GM20431 (cell line): ENCODE data around the gene ALS2.

ENCODE experiments used
- in situ Hi-C: fragments of 300-500 bp; cut with MseI, MboI; formaldehyde crosslinking; loops from one replicate; pipeline ENCODE4 v1.15.0; 2020; ENCODE audit warnings: low sequenced_read_pairs; ENCODE audit not compliant: unreplicated experiment

The ALS2 gene

DNA sequence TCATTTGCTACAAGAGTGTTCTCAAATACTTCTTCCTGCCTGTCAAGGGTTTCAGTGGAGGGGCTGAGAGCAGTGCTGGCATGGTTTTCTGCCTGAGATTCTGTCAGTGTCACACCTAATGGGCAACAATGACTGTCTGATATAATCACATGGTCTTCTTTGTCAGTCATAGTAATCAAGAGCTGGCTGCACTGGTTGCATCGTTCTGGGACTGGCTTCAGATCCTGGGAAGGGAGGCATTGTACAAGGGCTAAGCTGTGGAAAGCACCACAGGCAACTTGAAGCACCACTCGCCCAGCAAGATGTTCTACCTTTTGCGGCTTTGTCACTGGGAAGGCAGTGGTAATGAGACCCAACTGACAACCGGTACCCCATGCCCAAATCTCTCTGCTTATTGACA lies 19.6 kb downstream of the ALS2 start:
- in situ Hi-C loops: no loop called here

GRCh38 chr2:201759567-201759966 lies 21.2 kb downstream of the ALS2 start:
- in situ Hi-C loops: no loop called here

- in situ Hi-C loops: no loop called here
These were observed 21.9 kb downstream of the ALS2 start for GRCh38 chr2:201758873-201759272.

DNA sequence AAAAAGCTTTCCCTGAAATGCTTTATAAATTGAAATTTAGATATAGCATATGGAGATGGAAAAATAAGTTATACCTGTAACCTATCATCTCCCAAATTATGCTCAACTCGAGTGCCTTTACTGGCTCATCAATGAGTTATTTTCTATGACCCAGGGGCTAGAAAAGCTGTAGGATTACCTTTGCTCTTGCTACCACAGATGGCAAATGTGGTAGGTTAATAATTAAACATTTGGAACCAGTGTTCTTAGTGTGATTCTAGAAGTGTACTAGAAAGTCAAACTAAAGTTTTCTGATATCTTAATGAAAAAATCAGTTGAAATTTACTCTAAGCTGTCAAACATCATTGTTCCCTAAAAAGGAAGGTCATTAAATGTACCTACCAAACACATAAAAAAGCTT lies 22.5 kb downstream of the ALS2 start:
- in situ Hi-C loops: no loop called here

- in situ Hi-C loops: no loop called here
These were observed 25.9 kb downstream of the ALS2 start for GRCh38 chr2:201754717-201755415.

- in situ Hi-C loops: no loop called here
These were observed 29.2 kb downstream of the ALS2 start for GRCh38 chr2:201751566-201751965.

GRCh38 chr2:201746551-201746950 lies 34.2 kb downstream of the ALS2 start:
- in situ Hi-C loops: no loop called here

GRCh38 chr2:201735486-201735885 lies 45.2 kb downstream of the ALS2 start:
- in situ Hi-C loops: no loop called here

DNA sequence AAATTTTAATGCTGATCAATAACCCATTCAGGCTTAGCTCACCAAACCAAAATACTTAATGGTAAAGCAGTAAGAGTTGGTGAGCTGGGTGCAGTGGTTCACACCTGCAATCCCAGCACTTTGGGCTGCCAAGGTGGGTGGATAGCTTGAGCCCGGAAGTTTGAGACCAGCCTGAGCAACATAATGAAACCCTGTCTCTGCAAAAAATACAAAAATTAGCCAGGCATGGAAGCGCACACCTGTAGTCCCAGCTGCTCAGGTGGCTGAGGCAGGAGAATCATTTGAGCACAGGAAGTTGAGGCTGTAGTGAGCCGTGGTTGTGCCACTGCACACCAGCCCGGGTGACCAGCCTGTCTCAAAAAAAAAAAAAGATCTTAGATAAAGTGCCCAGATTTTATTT lies 46.6 kb downstream of the ALS2 start:
- in situ Hi-C loops: no loop called here

DNA sequence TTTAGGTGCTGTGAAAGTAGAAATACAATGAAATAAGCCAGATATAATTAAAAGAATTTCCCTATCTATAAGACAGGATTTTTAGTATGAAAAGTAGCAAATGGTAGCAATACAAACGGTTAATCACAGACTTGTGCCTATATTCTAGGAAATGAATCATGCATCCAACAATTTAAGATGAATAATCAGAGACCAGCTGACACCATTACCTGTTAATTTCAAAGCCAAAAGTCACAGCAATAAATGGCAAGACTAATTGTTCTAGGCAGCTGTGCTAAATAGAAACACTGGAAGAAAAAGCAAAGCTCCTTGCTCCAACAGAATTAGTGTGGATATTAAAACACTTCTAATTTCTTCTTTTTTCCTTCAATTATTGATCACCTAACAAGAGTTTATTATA lies 47.2 kb downstream of the ALS2 start:
- in situ Hi-C loops: no loop called here

DNA sequence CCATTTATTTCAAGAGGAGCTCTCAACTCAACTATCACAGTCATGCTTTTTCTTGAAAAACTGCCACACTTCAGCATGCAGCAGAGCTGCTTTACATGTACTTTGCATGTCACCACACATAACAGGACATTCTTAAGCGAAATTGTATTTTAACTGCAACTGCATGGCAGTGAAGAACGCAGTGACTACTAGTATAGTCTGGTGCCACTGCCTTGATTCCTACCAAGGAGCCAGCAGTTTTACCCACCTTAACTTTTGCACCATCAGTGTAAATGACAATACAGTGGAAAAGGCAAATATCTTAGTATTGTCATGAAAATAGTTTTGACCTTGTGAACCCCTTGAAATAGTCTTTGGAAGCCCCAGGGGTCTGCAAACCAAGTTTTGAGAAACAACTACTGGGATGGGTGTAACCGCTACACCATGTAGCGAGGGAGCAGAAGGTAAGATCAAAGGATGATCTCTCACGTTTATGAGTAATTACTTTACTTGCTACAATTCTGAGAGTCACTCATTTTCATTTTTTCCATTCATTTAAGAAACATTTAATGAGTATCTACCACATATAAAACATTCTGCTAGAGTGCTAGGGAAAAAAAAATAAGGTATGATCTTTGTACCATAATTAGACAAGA lies 50.0 kb downstream of the ALS2 start:
- in situ Hi-C loops: no loop called here

DNA sequence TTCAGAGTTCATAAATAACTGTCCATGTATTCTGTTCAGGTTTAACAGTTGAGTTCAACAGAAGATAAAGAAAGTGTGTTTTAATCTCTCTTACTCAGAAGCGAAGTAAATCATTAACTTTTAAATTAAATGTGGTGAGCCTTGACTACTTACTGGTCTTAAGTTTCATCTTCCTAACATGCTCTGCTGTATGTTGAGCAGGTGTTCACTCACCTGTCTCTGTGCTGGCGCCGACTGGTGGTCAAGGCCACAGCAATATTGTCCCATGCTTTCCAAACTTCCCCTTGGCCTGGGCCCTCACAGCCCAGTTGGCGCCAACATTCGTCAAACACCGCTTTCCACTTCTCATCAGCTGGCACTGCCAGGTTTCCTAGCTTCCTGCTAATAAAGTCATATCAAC lies 65.3 kb downstream of the ALS2 start:
- in situ Hi-C loops: no loop called here

DNA sequence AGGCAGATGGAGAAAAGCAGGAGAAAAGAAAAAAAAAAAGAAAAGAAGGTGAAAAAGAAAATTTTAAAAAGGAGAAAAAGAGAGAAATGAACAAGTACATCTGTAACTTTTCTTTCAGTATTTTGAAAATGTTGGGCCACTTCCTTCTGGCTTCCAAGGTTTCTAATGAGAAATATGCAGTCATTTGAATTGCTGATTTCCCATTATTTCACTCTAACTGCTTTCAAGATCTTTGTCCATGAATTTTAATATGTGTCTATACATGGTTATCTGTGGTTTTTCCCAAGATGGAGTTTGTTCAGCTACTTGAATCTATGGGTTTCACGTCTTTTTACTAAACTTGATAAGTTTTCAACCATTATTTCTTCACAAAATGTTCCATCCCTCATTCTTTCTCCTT lies 68.0 kb downstream of the ALS2 start:
- in situ Hi-C loops: no loop called here

GRCh38 chr2:201709747-201710146 lies 71.0 kb downstream of the ALS2 start:
- in situ Hi-C loops: no loop called here

DNA sequence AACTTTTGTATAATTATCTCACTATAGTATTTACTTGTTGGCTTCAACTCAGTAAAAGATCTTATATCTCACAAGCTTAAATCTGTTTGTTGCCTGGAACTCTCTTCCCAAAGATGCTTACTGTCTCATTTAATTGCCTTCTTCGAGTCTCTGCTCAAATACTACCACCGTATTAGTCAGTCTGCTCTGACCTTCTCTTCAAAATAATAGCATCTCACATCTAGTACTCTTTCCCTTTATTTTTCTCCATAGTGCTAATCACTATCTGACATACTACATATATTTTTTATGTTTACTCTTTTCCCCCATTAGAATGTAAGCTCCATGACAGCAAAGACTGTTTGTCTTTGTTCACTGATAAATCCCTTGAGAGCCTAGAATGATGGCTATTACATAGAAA lies 71.7 kb downstream of the ALS2 start:
- in situ Hi-C loops: no loop called here

- in situ Hi-C loops: no loop called here
These were observed 73.0 kb downstream of the ALS2 start for GRCh38 chr2:201707753-201708152.

GRCh38 chr2:201707142-201707541 lies 73.6 kb downstream of the ALS2 start:
- in situ Hi-C loops: no loop called here

DNA sequence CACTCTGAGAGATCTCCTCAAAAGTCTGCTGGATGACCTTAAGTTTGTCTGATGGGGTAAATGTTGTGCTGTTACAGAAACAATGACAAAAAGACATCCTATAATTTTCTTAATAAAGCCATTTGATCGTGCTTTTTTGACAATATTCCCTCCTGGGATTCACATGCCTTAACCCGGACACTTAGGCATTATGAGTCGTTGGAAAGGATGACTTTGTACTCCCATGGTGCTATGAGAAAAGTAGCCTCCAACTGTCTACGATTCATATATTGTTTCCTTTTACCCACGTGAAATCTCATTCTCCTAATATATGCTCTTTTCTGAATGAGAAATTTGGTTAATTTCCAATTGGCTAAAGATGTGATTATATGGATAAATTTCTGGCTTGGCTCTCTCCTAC lies 76.2 kb downstream of the ALS2 start:
- in situ Hi-C loops: no loop called here

DNA sequence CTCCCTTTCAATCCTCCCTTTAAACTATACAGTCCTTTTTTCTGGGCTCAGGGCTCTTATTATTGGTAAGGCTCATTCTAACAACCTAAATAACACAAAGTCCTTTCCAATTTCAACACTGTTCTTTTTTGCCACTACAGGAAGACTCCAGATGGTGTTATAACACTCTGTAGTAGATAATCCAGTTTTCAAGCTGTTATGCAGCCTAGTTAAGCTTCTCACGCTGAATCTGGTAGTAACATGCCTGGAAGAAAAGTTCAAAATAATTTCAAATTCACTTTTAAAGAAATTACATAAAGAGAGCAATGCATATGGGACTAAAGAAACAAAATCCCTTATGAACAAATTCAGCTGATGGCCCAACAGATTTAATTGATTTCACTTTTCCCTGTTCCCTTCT lies 79.1 kb downstream of the ALS2 start:
- in situ Hi-C loops: no loop called here

DNA sequence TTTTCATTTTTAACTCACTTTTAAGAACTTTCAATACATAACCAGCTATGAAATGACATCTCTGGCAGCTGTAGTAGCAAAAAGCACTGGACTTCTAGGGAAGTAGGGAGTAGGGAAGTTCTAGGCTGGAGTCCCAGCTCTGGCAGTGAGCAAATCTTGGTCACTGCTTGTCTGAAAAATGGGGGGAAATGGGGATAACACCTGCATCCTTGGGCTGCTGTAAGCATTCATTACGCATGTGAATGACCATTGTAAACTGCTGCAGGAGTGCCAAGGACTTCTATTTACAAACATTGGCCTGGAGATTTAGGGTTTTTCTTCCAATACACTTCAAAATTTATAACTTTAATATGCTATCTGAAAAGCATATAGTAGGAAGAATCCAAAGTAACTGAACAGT lies 81.3 kb downstream of the ALS2 start:
- in situ Hi-C loops: no loop called here

DNA sequence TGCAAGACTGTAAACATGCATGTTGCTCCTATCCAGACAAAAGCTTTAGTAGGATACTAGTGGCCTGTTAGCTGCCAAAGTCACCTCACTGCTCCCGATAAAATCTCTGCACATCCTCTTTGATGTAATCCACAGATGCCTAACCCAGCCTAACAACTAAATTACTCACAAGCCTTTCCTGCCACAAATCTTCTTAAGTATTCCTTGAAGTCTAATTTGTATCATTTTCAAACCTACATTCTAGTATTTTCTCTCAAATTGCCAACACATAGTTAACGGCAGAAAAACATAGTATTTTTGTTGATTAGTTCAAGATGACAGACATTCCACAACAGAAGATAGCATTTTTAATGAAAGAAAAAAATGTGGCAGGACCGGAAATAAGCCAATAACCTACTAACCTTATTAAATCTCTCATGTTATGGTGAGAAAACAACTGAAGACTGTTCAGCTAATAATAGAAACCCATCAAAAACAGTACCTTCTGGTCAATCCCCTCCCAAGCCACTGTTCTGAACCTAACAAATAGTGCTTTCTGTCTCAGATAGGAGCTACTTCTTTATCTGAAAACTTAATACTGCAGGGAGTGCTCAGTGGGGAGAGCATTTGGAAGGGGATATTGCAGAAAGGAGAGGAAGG lies 82.0 kb downstream of the ALS2 start, which contains the start of gene MPP4:
TSS of gene MPP4 (minus strand) at position 57 of the 639 bp plus-strand sequence. CDS start 4,690 bp downstream, outside the sequence.
- in situ Hi-C loops: no loop called here
